Astrocyte (in vitro differentiated cells and primary cell): ENCODE measurements around the gene DDX50. TPM values are rescaled to one million over a fixed set of nuclear protein-coding genes. Genes with fewer than 3 reads are reported as not detected.

Source experiments
- DNase-seq: peaks from one replicate; pipeline ENCODE4 v3.0.0-alpha.2; 2010; ENCODE audit warnings: low read depth
- FAIRE-seq: peaks from 2 replicates; lab custom pipeline; 2011; peaks lifted over from hg19 to GRCh38; lab: Jason Lieb, UNC
- H2AFZ ChIP-seq: 2 replicates; pipeline ENCODE4 v1.6.0; 2012; ENCODE audit warnings: low read depth, low read length, inconsistent platforms
- H3K27ac ChIP-seq: 2 replicates; pipeline ENCODE4 v1.5.1; 2011; ENCODE audit warnings: low read depth, low read length, inconsistent platforms
- H3K27me3 ChIP-seq: 2 replicates; pipeline ENCODE4 v1.6.0; 2011; ENCODE audit warnings: low read length, inconsistent platforms; ENCODE audit not compliant: insufficient read depth
- H3K36me3 ChIP-seq: 2 replicates; pipeline ENCODE4 v1.5.1; 2011; ENCODE audit warnings: low read length, inconsistent platforms; ENCODE audit not compliant: insufficient read depth
- H3K4me1 ChIP-seq: 2 replicates; pipeline ENCODE4 v1.5.1; 2011; ENCODE audit warnings: low read length, inconsistent platforms; ENCODE audit not compliant: insufficient read depth
- H3K4me2 ChIP-seq: 2 replicates; pipeline ENCODE4 v1.6.0; 2012; ENCODE audit warnings: low read length, inconsistent platforms
- H3K4me3 ChIP-seq: 2 replicates; pipeline ENCODE4 v1.5.1; 2011; ENCODE audit warnings: low read depth, mild to moderate bottlenecking, low read length, inconsistent platforms; ENCODE audit not compliant: insufficient read depth
- H3K79me2 ChIP-seq: 2 replicates; pipeline ENCODE4 v1.6.0; 2012; ENCODE audit warnings: mild to moderate bottlenecking, low read length, inconsistent platforms; ENCODE audit not compliant: insufficient read depth
- H3K9ac ChIP-seq: 2 replicates; pipeline ENCODE4 v1.6.0; 2012; ENCODE audit warnings: mild to moderate bottlenecking, low read length, inconsistent platforms
- H3K9me3 ChIP-seq: 2 replicates; pipeline ENCODE4 v1.5.1; 2012; ENCODE audit warnings: low read depth, mild to moderate bottlenecking, low read length, inconsistent platforms; ENCODE audit not compliant: insufficient read depth
- H4K20me1 ChIP-seq: 2 replicates; pipeline ENCODE4 v1.6.0; 2012; ENCODE audit warnings: low read length, inconsistent platforms; ENCODE audit not compliant: insufficient read depth
- H3K27ac Mint-ChIP-seq: one replicate; pipeline ENCODE4 v1.8.0; 2021; ENCODE audit warnings: mild to moderate bottlenecking, mixed read lengths; ENCODE audit not compliant: unreplicated experiment
- H3K27me3 Mint-ChIP-seq: one replicate; pipeline ENCODE4 v1.8.0; 2021; ENCODE audit warnings: low read depth, mixed read lengths; ENCODE audit not compliant: unreplicated experiment
- H3K36me3 Mint-ChIP-seq: one replicate; pipeline ENCODE4 v1.8.0; 2021; ENCODE audit warnings: low read depth, mixed read lengths; ENCODE audit not compliant: unreplicated experiment
- H3K4me1 Mint-ChIP-seq: one replicate; pipeline ENCODE4 v1.8.0; 2021; ENCODE audit warnings: low read depth, mixed read lengths; ENCODE audit not compliant: unreplicated experiment
- H3K4me3 Mint-ChIP-seq: one replicate; pipeline ENCODE4 v1.8.0; 2021; ENCODE audit warnings: mild to moderate bottlenecking, moderate library complexity, mixed read lengths; ENCODE audit not compliant: unreplicated experiment
- H3K9me3 Mint-ChIP-seq: one replicate; pipeline ENCODE4 v1.8.0; 2021; ENCODE audit warnings: mild to moderate bottlenecking, mixed read lengths; ENCODE audit not compliant: unreplicated experiment
- EZH2 ChIP-seq: IDR thresholded peaks from 2 replicates; pipeline ENCODE4 v1.6.1; 2012; ENCODE audit warnings: mild to moderate bottlenecking, low read length, inconsistent platforms; ENCODE audit not compliant: insufficient read depth
- total RNA-seq: library from RNA; stranded (reverse); gene quantifications from 2 replicates; pipeline ENCODE4 v1.2.1, GENCODE V29; 2021
- TF ChIP-seq, protein P1 (sequence below): IDR thresholded peaks from 2 replicates; pipeline ENCODE4 v1.5.1; 2011; ENCODE audit warnings: low read depth, mild to moderate bottlenecking, inconsistent platforms, low read length, moderate library complexity; ENCODE audit not compliant: insufficient read depth

DDX50 gene
- total RNA-seq, 1 donor from 2014 or later, result 34.2 TPM

DNA sequence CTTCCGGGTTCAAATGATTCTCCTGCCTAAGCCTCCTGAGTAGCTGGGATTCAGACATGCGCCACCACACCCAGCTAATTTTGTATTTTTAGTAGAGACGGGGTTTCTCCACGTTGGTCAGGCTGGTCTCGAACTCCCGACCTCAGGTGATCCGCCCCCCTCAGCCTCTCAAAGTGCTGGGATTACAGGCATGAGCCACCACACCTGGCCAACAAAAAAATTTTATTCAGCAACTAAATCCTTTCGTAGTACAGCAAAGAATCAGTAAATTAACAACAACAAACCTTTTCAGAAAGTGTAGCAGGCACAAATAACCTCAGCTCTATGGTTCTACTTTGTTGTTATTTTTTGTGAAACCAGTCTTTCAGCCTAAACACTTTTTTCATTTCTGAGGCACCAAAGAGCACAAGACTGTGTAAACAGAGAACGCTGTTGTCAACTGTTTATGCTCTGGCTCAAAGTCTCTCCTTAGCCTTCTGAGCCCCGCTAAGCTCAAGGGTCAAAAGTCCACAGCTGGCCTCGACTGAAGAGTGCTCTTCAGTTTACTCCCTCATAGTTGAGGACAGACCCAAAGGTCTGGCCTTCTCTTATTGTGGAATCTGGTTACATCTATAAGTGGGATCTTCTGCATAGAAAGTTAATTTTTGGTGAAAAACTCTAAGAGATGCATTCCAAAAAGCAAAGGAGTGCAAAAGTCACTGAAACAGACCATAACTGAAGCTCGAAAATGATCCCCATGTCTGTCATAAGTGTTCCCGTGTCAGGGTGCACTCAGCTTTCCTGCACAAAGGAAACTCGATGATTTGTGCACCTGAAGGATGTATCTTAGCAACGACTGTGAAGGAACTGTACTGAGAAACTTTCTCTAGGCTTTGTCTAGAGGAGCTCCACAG is 24.6 kb upstream of the DDX50 start:
- peaks cover 6% of the 10 kb centered on the region for H3K4me1 Mint-ChIP-seq
- no peak for TF ChIP-seq EZH2
- TF ChIP-seq, protein P1, sequence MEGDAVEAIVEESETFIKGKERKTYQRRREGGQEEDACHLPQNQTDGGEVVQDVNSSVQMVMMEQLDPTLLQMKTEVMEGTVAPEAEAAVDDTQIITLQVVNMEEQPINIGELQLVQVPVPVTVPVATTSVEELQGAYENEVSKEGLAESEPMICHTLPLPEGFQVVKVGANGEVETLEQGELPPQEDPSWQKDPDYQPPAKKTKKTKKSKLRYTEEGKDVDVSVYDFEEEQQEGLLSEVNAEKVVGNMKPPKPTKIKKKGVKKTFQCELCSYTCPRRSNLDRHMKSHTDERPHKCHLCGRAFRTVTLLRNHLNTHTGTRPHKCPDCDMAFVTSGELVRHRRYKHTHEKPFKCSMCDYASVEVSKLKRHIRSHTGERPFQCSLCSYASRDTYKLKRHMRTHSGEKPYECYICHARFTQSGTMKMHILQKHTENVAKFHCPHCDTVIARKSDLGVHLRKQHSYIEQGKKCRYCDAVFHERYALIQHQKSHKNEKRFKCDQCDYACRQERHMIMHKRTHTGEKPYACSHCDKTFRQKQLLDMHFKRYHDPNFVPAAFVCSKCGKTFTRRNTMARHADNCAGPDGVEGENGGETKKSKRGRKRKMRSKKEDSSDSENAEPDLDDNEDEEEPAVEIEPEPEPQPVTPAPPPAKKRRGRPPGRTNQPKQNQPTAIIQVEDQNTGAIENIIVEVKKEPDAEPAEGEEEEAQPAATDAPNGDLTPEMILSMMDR, result no peak
- no peak for FAIRE-seq

DNA sequence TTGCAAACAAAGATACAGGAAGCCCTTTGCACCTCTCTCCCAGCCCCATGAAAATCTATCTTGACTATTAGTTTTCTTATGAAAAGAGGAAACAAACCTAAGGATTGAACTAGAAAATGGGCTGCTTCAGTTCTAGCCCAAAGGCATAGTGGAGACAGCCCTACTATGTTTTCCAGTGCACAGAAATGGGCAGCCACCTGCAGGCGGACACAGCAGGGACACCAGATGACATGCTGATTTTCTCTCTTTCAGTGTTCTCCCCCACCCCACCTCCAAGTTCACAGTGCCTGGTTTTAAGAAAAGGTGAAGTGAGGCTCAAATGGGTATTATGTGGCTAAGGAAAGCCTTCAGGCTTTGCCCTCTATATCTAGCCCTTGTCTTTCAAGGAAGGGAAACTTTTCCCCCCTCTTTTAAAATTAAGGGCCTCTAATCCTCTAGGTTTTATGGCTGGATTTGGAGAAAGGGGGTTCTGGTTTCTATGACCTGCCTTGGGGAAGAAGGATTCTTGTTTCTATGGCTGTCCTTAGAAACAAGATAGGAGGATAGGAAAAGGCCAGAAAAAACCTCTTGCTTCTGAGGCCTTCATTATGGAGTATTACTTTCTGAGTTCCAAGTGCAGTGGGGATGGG is 23.5 kb upstream of the DDX50 start:
- TF ChIP-seq, protein P1, result no peak
- TF ChIP-seq EZH2, result no peak
- DNase-seq, result no peak
- no peak for FAIRE-seq
- peaks cover 4% of the 10 kb centered on the region for H3K27me3 ChIP-seq
- no peaks in the 10 kb centered on the region for H3K36me3 ChIP-seq
- no peaks in the 10 kb centered on the region for H3K36me3 Mint-ChIP-seq
- H3K79me2 ChIP-seq, result no peaks in the 10 kb centered on the region
- no peaks in the 10 kb centered on the region for H4K20me1 ChIP-seq
- H3K4me1 ChIP-seq, result no peaks in the 10 kb centered on the region
- no peaks in the 10 kb centered on the region for H3K9me3 Mint-ChIP-seq
- H3K9me3 ChIP-seq, result no peaks in the 10 kb centered on the region
- no peak overlapping the region for H3K4me2 ChIP-seq
- no peak overlapping the region for H3K27ac Mint-ChIP-seq
- H2AFZ ChIP-seq, result no peak overlapping the region
- no peaks in the 10 kb centered on the region for H3K4me1 Mint-ChIP-seq
- no peak overlapping the region for H3K27ac ChIP-seq
- H3K4me3 ChIP-seq, result no peak overlapping the region
- no peak overlapping the region for H3K9ac ChIP-seq
- H3K4me3 Mint-ChIP-seq, result no peak overlapping the region
- peaks cover 4% of the 10 kb centered on the region for H3K27me3 Mint-ChIP-seq

More for the DNA sequence above, 24.6 kb upstream of the DDX50 start:
- Histone ChIP-seq H3K36me3 (no peaks in the 10 kb centered on the region), H3K79me2 (no peaks in the 10 kb centered on the region), H3K4me2 (no peak overlapping the region), H2AFZ (no peak overlapping the region), H3K27ac (no peak overlapping the region), H3K9me3 (no peaks in the 10 kb centered on the region), H3K9ac (no peak overlapping the region), H3K4me1 (peaks cover 4% of the 10 kb centered on the region), H3K27me3 (peaks cover 4% of the 10 kb centered on the region), H4K20me1 (no peaks in the 10 kb centered on the region), H3K4me3 (no peak overlapping the region)
- no peak overlapping the region for H3K27ac Mint-ChIP-seq
- no peak overlapping the region for H3K4me3 Mint-ChIP-seq
- no peaks in the 10 kb centered on the region for H3K36me3 Mint-ChIP-seq
- H3K27me3 Mint-ChIP-seq, result peaks cover 4% of the 10 kb centered on the region
- DNase-seq, result no peak
- no peaks in the 10 kb centered on the region for H3K9me3 Mint-ChIP-seq
